Stimulated activated naive CD8-positive, alpha-beta T cell treated with anti-CD3 and anti-CD28 coated beads, Interleukin-15, Interleukin-2, amounts not matched to agents 100 ng/mL and 50 ng/mL, for 24 hours (primary cell): ENCODE data around the gene PALM3.

Experiments
- H3K27ac Mint-ChIP-seq: one replicate; pipeline ENCODE4 v1.8.0; 2021; ENCODE audit warnings: mild to moderate bottlenecking, mixed read lengths
- H3K27me3 Mint-ChIP-seq: one replicate; pipeline ENCODE4 v1.8.0; 2021; ENCODE audit warnings: mixed read lengths
- H3K36me3 Mint-ChIP-seq: one replicate; pipeline ENCODE4 v1.8.0; 2021; ENCODE audit warnings: low read depth, mixed read lengths
- H3K4me1 Mint-ChIP-seq: one replicate; pipeline ENCODE4 v1.8.0; 2021; ENCODE audit warnings: low read depth, mixed read lengths
- H3K4me3 Mint-ChIP-seq: one replicate; pipeline ENCODE4 v1.8.0; 2021; ENCODE audit warnings: mild to moderate bottlenecking, mixed read lengths
- H3K9me3 Mint-ChIP-seq: one replicate; pipeline ENCODE4 v1.8.0; 2021; ENCODE audit warnings: mixed read lengths

Gene PALM3

DNA sequence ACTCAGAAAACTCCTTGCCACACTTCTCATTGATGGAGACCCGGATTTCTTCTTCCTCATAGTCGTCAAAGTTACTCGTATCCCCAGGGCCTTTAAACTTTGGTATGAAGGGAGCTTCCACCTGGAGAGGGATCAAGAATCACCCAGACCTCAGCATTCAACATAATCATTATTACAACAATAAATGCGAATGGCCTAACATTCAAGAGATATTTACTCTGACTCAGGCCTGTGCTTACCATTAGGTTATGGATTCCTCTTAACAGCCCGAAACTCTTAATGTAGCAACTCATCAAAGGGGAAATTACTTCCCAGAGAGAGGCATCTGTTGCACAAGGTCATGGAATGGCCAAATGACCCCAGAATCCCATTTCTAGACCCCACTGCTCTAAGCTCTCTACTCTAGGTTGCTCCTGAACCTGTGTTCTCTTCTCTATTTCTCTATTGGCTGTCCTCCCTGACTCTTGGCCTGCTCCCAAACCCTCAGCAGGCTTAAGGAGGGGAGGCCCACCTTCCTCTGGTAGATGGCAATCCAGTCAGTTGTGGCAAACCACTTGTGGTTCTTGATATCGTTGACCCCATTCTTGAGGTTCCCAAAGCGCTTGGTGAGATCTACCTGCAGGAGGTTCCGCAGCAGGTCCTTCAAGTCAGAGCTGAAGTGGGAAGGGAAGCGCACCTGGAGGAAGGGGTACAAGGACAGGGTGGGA is 31.4 kb upstream of the PALM3 start:
- Mint-ChIP-seq H3K27ac (peak overlapping the region; percentile 52), H3K4me1 (peaks cover 16% of the 10 kb centered on the region), H3K9me3 (peaks cover 6% of the 10 kb centered on the region)

GRCh38 chr19:14091813-14092462 is 30.1 kb upstream of the PALM3 start:
- H3K4me3 Mint-ChIP-seq: peak overlapping the region; percentile 93
- peaks cover 16% of the 10 kb centered on the region for H3K4me1 Mint-ChIP-seq
- H3K9me3 Mint-ChIP-seq: peaks cover 6% of the 10 kb centered on the region
- H3K36me3 Mint-ChIP-seq: peaks cover 27% of the 10 kb centered on the region
- peak overlapping the region; percentile 95 for H3K27ac Mint-ChIP-seq
- H3K27me3 Mint-ChIP-seq: no peaks in the 10 kb centered on the region

More for the DNA sequence above, 31.4 kb upstream of the PALM3 start:
- Mint-ChIP-seq H3K36me3 (peaks cover 23% of the 10 kb centered on the region), H3K4me3 (peak overlapping the region; percentile 59), H3K27me3 (no peaks in the 10 kb centered on the region)

GRCh38 chr19:14091081-14091812 is 29.4 kb upstream of the PALM3 start:
- Mint-ChIP-seq H3K9me3 (peaks cover 6% of the 10 kb centered on the region), H3K36me3 (peaks cover 23% of the 10 kb centered on the region), H3K4me1 (peaks cover 16% of the 10 kb centered on the region), H3K4me3 (peak overlapping the region; percentile 93), H3K27ac (peak overlapping the region; percentile 95), H3K27me3 (no peaks in the 10 kb centered on the region)

DNA sequence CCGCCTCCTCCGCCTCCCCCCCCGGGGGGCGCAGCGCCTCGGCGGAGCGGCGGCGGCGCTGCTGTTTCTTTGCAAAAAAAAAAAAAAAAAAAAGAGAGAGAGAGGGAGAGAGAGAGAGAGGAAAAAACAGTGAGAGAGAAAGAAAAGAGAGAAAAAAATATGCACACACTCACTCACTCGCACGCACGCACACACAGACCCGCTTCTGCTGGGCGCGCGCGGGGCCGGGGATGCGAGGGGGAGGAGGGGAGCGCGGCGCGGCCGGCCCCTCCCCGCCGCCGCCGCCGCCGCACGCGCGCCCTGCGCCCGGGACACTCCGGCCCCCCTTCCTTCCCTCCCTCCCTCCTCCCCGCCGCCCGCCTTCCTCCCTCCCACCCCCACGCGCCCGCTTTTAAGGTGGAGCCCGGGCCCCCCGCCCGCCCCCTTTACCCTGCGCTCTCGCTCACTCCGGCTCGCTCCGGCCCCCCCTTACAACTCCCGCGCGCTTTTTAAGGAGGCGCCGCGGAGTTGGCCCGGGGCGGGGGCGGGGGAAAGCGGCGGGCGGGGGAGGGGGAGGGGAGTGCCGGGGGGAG is 28.7 kb upstream of the PALM3 start, which contains the start of gene SAMD1:
SAMD1 (minus strand) TSS at position 243 of the 572 bp plus-strand sequence.
- Mint-ChIP-seq H3K27ac (peak within 1 kb of the TSS; percentile 95), H3K9me3 (peaks cover 6% of the 10 kb centered on the region), H3K36me3 (peaks cover 23% of the 10 kb centered on the region)

GRCh38 chr19:14089662-14090508 is 28.0 kb upstream of the PALM3 start:
- Mint-ChIP-seq H3K4me3 (peak overlapping the region; percentile 78), H3K27me3 (no peaks in the 10 kb centered on the region), H3K9me3 (peaks cover 6% of the 10 kb centered on the region), H3K4me1 (peaks cover 16% of the 10 kb centered on the region), H3K27ac (peak overlapping the region; percentile 77), H3K36me3 (peaks cover 23% of the 10 kb centered on the region)

More for the DNA sequence above, 28.7 kb upstream of the PALM3 start, which contains the start of gene SAMD1:
- Mint-ChIP-seq H3K27me3 (no peaks in the 10 kb centered on the region), H3K4me1 (peaks cover 16% of the 10 kb centered on the region), H3K4me3 (peak within 1 kb of the TSS; percentile 93)

DNA sequence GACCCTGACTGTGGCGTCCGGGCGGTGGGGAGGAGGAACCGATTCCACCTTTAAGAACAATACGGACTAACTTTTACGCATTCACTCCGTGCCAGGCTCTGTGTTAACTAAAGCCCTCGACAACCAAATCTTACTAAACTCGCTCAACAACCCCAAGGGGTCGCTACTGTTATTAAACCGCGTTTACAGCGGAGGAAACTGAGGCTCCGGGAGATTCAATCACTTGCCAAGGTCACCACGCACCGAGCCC is 27.5 kb upstream of the PALM3 start:
- Mint-ChIP-seq H3K27ac (peak overlapping the region; percentile 77), H3K27me3 (no peaks in the 10 kb centered on the region), H3K36me3 (peaks cover 23% of the 10 kb centered on the region), H3K4me1 (peaks cover 16% of the 10 kb centered on the region), H3K9me3 (peaks cover 6% of the 10 kb centered on the region), H3K4me3 (peak overlapping the region; percentile 77)

- H3K4me3 Mint-ChIP-seq: peak overlapping the region; percentile 77
- peaks cover 23% of the 10 kb centered on the region for H3K36me3 Mint-ChIP-seq
- peaks cover 6% of the 10 kb centered on the region for H3K9me3 Mint-ChIP-seq
- H3K4me1 Mint-ChIP-seq: peaks cover 16% of the 10 kb centered on the region
- no peaks in the 10 kb centered on the region for H3K27me3 Mint-ChIP-seq
- peak overlapping the region; percentile 77 for H3K27ac Mint-ChIP-seq
Measured at GRCh38 chr19:14088634-14089411, 26.9 kb upstream of the PALM3 start.

DNA sequence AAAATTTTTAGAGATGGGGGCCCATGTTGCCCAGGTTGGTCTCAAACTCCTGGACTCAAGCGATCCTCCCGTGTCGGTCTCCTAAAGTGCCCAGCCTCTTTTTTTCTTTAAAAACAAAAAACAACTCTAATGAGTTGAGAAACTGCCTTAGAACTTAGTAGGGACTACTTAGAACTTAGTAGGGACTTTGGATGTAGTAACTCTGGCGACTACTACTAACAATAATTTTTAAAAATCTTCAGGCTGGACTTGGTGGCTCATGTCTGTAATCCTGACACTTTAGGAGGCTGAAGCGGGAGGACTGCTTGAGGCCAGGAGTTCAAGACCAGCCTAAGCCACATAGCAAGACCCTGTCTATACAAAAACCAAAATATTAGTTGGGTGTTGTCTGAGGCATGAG is 24.2 kb upstream of the PALM3 start:
- H3K36me3 Mint-ChIP-seq: peaks cover 15% of the 10 kb centered on the region
- H3K4me1 Mint-ChIP-seq: peaks cover 11% of the 10 kb centered on the region
- no peaks in the 10 kb centered on the region for H3K27me3 Mint-ChIP-seq
- H3K9me3 Mint-ChIP-seq: no peaks in the 10 kb centered on the region
- no peak overlapping the region for H3K27ac Mint-ChIP-seq
- H3K4me3 Mint-ChIP-seq: no peak overlapping the region

GRCh38 chr19:14085309-14085995 is 23.6 kb upstream of the PALM3 start, which contains the start of gene C19orf67:
Gene C19orf67, minus strand, starts transcription at chr19:14085783. Its CDS starts 156 bp downstream, at chr19:14085627.
- Mint-ChIP-seq H3K27me3 (no peaks in the 10 kb centered on the region), H3K9me3 (no peaks in the 10 kb centered on the region), H3K4me1 (peaks cover 12% of the 10 kb centered on the region), H3K36me3 (peaks cover 15% of the 10 kb centered on the region), H3K4me3 (no peak within 1 kb of the TSS), H3K27ac (no peak within 1 kb of the TSS)

DNA sequence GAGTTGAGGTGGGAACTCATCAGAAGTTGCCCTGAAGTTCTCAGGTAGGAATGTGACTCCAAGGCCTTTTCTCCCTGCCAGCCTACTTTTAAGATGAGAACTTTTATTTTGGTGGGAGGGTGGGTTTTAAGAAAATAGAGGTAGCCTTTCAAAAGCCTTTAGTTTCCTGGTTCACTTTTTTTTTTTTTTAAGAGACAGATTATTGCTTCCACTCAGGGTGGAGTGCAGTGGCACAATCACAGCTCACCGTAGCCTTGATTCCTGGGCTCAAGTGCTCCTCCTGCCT is 20.7 kb upstream of the PALM3 start:
- H3K36me3 Mint-ChIP-seq: no peaks in the 10 kb centered on the region

DNA sequence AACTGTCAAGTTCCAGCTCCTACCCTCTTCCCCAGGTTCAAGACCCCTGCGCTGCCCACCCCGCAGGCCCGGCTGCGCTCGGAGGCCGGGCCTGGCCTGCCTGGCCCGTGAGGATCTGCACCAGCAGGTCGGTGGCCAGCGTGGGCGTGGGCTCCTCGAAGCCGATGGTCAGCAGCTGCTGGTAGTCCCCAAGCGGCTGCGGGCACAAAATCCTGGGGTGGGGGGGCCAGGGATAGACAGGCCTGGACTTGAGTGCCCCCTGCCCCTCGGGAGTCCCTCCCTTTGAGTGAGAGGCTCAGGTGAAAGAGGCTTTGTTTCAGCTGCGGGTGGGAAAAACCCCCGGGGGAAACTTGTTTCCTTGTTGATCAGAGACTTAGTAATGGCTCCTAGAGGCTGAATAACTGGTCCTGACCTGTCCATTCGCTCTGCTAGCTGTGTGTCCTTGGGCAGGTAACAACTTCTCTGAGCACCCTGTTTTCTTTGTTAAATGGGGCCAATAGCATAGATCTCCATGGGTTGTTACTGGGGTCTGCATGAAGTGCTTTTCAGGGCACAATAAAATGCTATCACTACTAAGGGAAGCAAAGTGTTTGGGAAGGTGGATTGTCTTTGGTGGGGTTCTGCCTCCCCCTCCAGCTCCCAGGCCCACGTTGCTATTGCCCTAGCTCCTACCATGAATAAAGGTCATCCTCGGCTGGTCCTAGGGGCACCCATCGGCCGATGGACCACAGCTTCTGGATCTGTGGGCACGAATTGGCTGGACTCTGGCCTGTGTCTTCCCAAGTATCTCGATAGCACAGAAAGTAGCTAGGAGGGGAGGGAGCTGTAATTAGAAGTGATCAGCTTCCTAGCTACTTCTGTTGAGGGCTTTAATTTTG is 20.2 kb upstream of the PALM3 start:
- no peaks in the 10 kb centered on the region for H3K27me3 Mint-ChIP-seq
- H3K9me3 Mint-ChIP-seq: no peaks in the 10 kb centered on the region
- peaks cover 11% of the 10 kb centered on the region for H3K4me1 Mint-ChIP-seq
- peak overlapping the region; percentile 87 for H3K27ac Mint-ChIP-seq
- H3K4me3 Mint-ChIP-seq: peak overlapping the region; percentile 89
- no peaks in the 10 kb centered on the region for H3K36me3 Mint-ChIP-seq

More for the DNA sequence above, 20.7 kb upstream of the PALM3 start:
- H3K9me3 Mint-ChIP-seq: no peaks in the 10 kb centered on the region
- peak overlapping the region; percentile 89 for H3K4me3 Mint-ChIP-seq
- peaks cover 11% of the 10 kb centered on the region for H3K4me1 Mint-ChIP-seq
- H3K27me3 Mint-ChIP-seq: no peaks in the 10 kb centered on the region
- H3K27ac Mint-ChIP-seq: no peak overlapping the region

DNA sequence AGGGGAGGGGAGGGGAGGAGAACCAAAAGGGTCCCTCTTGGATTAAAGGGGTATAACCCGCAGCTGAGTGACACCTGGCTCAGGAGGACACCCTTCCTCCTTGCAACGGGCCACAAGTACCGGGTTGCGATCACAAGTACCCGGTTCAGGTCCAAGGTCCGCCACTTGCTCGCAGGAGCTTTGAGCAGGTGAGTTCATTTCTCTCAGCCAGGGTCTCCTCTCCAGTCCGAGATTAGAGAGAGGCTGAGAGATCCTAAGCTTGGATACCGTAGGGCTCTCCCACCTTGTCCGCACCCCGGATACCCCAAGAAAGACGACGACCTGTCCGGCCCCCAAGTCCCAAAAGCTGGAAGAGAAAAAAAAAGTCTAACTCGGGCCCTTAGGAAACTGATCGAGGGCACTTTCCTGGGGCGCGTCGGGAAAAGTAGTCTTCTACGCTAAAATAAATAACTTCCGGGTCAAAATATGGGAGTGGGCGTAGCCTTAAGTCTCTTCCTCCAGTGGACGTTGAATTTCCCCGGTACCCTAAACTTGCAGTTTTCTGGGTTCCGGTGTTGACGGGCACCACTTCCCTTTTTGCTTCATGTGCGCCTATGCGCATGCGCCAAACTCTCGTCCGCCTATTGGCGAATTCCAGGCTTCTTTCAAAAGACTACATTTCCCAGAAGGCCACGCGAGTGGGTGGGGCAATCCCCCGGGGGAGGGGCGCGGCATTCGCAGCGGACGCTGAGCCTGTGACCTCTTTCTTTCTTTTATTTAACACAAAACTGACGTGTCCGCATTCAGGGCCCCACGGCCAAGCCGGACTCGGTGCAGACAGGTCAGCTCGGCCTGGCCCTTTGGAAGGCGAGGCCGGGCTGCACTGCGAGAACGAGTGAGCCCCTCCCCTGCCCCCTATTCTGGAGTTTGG is 19.3 kb upstream of the PALM3 start:
- peak overlapping the region; percentile 87 for H3K27ac Mint-ChIP-seq
- H3K4me1 Mint-ChIP-seq: peaks cover 11% of the 10 kb centered on the region
- no peaks in the 10 kb centered on the region for H3K36me3 Mint-ChIP-seq
- H3K9me3 Mint-ChIP-seq: no peaks in the 10 kb centered on the region
- peak overlapping the region; percentile 89 for H3K4me3 Mint-ChIP-seq
- no peaks in the 10 kb centered on the region for H3K27me3 Mint-ChIP-seq
